HG02885 (cell line): ENCODE results near the gene KRTAP5-8.
"Not testable (repeated sequence)": the region's sequence is repeated elsewhere in the genome, so short reads cannot be mapped to it uniquely, and the experiment has no call there.

Experiments
- ATAC-seq: cut with Tn5 transposase; IDR thresholded peaks from one replicate; pipeline ENCODE4 v1.9.1; 2021; ENCODE audit warnings: mild to moderate bottlenecking; ENCODE audit not compliant: unreplicated experiment, poor library complexity

The KRTAP5-8 gene

GRCh38 chr11:71542879-71543777 is 5.3 kb downstream of the KRTAP5-8 start:
- ATAC-seq: no peak

GRCh38 chr11:71543866-71544265 is 6.0 kb downstream of the KRTAP5-8 start:
- ATAC-seq: no peak

- no peak for ATAC-seq
These were observed 6.8 kb downstream of the KRTAP5-8 start for GRCh38 chr11:71544525-71545214.

GRCh38 chr11:71545405-71545966 is 7.7 kb downstream of the KRTAP5-8 start:
- no peak for ATAC-seq

- ATAC-seq: no peak
These were observed 10.3 kb downstream of the KRTAP5-8 start, which contains the start of gene KRTAP5-9 for GRCh38 chr11:71548120-71548519. Gene KRTAP5-9, plus strand, starts transcription at chr11:71548420. Its CDS starts 238 bp downstream, at chr11:71548658.

- ATAC-seq: no peak
These were observed 10.9 kb downstream of the KRTAP5-8 start for GRCh38 chr11:71548716-71549151.

GRCh38 chr11:71551711-71552110 is 13.9 kb downstream of the KRTAP5-8 start:
- ATAC-seq: no peak

GRCh38 chr11:71554996-71555395 is 17.2 kb downstream of the KRTAP5-8 start:
- no peak for ATAC-seq

- no peak for ATAC-seq
These were observed 17.7 kb downstream of the KRTAP5-8 start for GRCh38 chr11:71555508-71555907.

GRCh38 chr11:71556018-71556417 is 18.2 kb downstream of the KRTAP5-8 start:
- no peak for ATAC-seq

- no peak for ATAC-seq
These were observed 19.4 kb downstream of the KRTAP5-8 start for GRCh38 chr11:71557257-71557656.

GRCh38 chr11:71558996-71559395 is 21.2 kb downstream of the KRTAP5-8 start:
- ATAC-seq: no peak

GRCh38 chr11:71562120-71562519 is 24.3 kb downstream of the KRTAP5-8 start:
- ATAC-seq: no peak

- no peak for ATAC-seq
These were observed 25.6 kb downstream of the KRTAP5-8 start for GRCh38 chr11:71563406-71563805.

GRCh38 chr11:71564430-71564829 is 26.6 kb downstream of the KRTAP5-8 start:
- ATAC-seq: no peak

- ATAC-seq: no peak
These were observed 27.4 kb downstream of the KRTAP5-8 start, which contains the start of gene KRTAP5-10 for GRCh38 chr11:71565263-71565662. Gene KRTAP5-10, plus strand, starts transcription at chr11:71565563. Its CDS starts 25 bp downstream, at chr11:71565588.

GRCh38 chr11:71566081-71566620 is 28.3 kb downstream of the KRTAP5-8 start:
- ATAC-seq: no peak

- not testable (repeated sequence) for ATAC-seq
These were observed 29.1 kb downstream of the KRTAP5-8 start for GRCh38 chr11:71566626-71567599.

GRCh38 chr11:71567633-71568032 is 29.8 kb downstream of the KRTAP5-8 start:
- ATAC-seq: not testable (repeated sequence)
